NCI-H1930 (cell line): Measurements from ENCODE around the gene SCAMP4.
"Not testable (repeated sequence)": the region's sequence is repeated elsewhere in the genome, so short reads cannot be mapped to it uniquely, and the experiment has no call there.

Source experiments
- DNase-seq, 2 experiments: peaks; one replicate each; lab custom pipeline; 2025; lab: John Stamatoyannopoulos, UW

SCAMP4 gene

DNA sequence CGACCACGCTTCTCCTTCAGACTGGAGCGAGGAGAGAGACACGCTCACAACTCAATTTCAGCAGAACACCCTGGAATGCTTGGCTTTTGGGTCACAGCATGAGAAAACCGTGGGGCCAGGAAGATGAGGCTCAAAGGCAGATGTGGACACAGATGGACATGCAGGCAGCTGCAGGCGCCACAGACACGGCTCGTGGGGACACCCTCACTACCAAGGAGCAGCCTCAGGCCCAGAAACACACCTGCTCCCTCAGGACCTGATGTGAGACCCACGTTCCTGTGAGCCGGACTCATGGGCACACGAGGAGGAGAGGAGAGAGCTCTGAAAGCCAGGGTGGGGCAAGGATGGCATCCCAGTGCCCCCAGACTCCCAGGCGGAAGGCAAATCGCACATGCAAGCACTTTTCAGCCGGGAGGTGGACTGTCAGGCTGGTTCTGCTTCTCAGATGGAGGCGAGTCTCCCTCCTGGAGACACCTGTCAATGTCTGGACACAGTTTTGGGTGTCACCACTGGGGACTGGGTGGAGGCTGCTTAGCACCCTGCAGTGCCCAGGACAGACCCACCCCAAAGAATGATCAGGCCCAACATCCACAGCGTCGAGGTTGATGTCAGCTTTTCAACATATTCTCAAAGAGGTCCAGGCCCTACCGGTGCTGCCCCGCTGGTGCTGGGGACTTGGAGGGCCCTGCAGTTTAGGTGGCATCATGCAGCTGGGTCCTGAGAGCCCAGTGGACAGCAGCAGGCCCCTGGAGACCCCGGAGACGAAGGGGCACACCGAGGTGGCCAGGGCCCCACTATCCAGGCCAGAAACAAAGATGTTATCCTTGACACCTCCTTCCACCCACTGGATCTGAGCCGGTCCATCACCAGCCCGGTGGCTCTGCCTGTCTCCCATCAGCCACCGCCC lies 22.2 kb upstream of the SCAMP4 start:
- no peak for DNase-seq

DNA sequence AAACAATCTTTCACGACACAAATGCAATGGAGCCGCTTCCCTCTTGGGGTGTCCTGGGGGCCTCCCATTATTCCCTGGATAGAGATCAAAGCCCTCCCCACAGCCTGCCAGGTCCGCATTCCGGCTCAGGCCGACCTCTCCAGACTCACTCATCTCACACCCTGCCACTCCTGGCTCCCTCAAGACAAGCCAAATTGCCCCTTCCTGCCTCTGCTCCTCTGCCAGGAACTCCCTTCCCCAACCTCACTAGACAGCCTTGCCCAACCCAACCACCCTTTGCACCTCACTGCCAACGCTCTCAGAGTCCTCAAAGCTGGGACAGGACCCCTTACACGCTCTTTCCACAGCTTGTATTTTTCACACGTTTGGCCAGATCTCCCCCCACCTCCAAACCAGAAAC lies 21.4 kb upstream of the SCAMP4 start:
- no peak for DNase-seq

DNA sequence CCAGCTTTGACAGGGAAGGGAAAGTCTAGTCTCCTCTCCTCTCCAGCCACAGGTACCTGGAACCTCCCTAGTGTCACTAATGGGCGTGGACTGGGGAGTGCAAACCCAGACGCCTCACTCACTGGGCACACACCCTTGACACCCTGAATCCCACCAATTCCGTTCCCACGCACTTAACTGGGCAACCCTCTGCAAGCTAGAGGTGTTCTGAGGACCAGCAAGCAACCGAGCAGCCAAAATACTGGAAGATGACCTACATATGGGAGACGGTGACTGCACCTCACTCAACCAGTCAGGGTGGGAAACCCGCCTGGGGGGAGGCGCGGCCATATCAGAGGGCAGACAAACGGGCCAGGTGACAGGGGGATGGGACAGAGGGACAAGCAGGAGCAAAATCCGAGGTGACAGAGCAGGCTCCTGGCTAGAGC lies 20.9 kb upstream of the SCAMP4 start:
- DNase-seq, result no peak

DNA sequence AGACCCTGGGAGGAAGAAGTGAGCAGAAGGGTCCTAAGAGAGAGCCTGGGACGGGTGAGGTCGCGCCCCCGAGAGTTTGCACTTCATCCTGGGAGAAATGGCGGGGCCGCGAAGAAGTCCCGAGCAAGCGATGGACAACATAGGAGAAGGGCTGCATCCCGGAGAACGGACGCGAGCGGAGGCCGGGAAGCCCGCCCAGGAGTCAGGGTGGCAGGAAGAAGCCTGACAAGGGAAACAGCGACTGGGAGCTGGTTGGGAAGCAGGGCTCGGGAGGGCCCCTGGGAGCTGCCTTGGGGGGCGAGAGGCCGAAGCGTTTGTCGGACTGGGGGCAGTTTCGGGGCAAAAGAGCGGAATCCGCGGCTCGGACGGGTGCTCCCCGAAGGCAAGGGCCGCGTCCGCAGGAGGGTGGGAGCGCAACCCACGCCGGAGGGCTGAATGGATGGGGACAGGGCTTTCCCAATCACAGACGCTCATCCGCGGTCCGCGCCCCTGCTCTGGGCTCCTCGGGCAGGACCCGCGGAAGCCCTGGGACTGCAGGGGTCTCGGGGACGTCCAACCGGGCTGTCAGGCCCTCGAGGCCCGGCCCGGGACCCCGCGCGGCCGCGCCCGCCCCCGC lies 20.4 kb upstream of the SCAMP4 start:
- DNase-seq, result no peak

DNA sequence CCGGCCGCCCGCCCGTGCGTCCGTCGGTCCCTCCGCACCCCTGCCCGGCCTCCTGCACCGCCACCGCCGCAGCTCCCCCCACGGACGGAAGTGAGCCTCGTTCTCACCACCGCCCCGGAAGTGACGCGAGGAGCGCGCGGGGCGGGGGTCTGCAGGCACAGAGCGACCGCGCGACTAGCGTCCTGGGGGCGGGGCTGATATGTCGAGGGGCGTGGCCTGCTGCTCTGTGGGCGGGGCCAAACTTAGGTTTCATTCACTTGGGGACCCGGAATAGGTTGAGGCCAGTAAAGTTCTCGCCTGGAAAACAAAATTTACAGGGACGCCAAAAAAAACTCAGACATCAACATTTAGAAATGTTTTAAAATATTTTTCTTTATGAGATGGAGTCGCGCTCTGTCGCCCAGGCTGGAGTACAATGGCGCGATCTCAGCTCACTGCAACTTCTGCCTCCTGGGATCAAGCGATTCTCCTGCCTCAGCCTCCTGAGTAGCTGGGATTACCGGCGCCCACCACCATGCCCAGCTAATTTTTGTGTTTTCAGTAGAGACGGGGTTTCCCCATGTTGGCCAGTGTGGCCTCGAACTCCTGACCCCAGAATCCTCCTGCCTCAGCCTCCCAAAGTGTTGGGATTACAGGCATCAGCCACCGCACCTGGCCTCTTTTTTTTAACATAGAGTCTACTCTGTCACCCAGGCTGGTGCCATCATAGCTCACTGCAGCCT lies 19.6 kb upstream of the SCAMP4 start, which contains the start of gene ABHD17A:
Gene ABHD17A, minus strand, starts transcription at position 99 of the 722 bp plus-strand sequence. CDS start 3,930 bp downstream, outside the sequence.
- peak; percentile 68 to 90 for DNase-seq

DNA sequence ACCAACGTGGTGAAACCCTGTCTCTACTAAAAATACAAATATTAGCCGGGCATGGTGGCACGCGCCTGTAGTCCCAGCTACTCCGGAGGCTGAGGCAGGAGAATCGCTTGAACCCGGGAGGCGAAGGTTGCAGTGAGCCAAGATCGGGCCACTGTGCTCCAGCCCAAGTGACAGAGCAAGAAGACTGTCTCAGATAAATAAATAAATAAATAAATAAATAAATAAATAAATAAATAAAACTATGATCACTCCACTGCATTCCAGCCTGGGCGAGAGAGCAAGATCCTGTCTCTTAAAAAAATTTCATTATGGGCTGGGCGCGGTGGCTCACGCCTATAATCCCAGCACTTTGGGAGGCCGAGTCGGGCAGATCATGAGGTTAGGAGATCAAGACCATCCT lies 18.8 kb upstream of the SCAMP4 start:
- not testable (repeated sequence) for DNase-seq

DNA sequence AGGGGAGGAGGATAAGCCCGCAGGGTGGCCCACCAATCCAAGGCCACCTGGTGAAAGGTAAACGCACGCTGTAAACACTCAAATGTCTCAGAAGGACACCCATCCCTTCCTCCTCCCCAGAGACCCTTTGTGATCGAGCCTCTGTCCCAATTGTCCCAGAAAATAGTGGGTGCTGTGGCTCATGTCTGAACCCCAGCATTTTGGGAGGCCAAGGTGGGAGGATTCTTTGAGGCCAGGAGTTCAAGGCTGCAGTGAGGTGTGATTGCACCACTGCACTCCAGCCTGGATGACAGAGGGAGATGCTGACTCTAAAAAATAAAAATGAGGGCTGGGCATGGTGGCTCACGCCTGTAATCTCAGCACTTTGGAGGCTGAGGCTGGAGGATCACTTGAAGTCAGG lies 16.8 kb upstream of the SCAMP4 start:
- DNase-seq, result no peak

DNA sequence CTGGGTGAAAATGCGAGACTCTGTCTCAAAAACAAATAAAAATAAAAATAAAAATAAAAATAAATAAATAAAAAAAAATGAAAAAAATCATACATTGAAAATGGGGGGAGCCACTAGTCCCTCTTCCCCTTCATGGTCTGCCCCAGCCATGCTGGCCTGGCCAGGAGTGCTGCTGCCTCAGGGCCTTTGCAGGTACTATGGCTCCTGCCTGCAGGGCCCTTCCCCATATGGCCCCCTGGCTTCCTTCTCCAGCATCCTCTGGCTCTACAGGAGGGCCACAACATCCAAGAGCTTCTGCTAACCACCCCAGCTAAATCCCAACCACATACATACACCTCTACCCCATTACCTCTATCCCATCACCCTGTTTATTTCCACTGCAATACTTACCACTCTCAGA lies 15.3 kb upstream of the SCAMP4 start:
- DNase-seq, result no peak

DNA sequence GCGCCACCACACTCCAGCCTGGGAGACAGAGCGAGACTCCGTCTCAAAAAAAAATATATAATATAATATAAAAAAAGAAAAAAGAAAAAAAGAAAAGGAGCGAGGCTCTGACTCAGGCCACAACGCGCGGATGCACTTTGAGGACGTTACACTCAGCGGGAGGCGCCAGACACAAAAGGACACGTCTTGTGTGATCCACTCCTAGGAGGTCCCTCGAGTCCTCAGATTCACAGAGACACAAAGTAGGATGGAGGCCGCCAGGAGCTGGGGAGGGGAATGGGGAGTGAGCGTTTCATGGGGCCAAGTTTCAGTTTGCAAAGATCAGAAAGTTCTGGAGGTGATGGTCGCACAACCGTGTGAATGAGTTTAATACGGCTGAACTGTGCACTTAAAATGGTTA lies 11.4 kb upstream of the SCAMP4 start:
- DNase-seq, result no peak

DNA sequence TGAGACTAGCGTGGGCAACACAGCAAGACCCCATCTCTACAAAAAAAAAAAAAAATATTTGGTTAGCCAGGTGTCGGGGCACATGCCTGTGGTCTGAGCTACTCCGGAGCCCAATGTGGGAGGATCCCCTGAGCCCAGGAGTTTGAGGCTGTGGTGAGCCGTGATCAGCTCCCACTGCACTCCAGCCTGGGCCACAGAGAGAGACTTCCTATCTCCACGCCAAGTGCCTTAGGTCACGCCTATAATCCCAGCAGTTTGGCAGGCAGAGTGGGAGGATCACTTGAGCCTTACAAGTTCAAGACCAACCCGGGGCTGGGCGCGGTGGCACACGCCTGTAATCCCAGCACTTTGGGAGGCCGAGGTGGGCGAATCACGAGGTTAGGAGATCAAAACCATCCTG lies 8.7 kb upstream of the SCAMP4 start:
- DNase-seq, result no peak

DNA sequence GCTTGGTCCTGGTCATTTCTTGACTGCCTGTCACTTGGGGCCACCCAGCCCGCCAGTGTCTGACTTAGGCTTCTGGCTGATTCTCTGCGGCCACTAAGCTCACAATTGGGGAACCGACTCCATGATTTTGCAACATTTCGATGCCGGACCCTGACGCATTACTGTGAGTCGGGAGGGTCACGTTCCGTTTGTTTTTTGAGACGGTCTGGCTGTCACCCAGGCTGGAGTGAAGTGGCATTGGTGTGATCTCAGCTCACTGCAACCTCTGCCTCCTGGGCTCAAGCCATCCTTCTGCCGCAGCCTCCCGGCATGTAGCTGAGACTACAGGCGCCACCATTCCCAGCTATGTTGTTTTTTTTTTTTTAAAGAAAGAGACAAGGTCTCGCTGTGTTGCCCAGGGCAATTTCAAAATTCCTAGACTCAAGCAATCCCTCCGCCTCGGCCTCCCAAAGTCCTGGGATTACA lies 3.2 kb upstream of the SCAMP4 start:
- DNase-seq, result no peak

DNA sequence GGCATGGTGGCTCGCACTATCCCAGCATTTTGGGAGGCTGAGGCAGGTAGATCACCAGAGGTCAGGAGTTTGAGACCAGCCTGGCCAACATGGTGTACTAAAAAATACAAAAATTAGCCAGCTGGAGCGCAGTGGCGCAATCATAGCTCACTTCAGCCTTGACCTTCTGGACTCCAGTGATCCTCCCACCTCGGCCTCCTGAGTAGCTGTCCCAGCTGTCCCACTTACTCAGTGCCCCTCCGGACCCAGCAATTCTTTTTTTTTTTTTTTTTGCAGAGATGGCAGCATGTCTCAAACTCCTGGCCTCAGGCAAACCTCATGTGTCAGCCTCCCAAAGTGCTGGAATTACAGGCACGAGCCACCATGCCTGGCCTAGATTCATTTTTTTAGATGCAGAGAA lies 2.3 kb upstream of the SCAMP4 start:
- no peak for DNase-seq

DNA sequence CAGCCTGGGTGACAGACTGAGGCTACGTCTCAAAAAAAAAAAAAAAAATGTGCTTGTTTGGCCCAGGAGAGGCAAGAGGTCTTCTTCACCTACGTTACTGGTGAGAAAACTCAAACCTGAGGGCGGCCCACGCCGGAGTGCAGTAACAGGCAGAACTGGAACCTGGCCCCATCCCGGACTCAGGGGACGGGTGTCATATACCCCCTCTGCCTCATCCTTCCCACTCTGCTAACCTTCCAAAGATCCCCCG lies 414 bp upstream of the SCAMP4 start:
- DNase-seq, result no peak

DNA sequence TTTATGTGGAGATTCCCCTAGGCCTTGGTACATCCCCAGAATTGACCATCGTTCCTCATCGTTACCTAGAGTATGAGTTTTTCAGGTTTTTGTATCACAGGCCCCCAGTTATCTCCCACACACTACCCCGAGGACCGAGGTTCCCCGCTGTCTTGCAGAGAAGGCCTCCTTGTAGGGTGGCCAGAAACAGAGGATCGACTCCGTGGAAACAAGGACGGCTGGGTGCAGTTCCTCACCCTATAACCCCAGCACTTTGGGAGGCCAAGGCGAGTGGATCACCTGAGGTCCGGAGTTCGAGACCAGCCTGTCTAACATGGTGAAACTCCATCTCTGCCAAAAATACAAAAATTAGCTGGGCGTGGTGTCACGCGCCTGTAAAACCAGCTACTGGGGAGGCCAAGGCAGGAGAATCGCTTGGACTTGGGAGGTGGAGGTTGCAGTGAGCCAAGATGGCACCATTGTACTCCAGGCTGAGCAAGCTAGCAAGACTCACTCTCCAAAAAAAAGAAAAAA lies 720 bp downstream of the SCAMP4 start:
- no peak for DNase-seq

DNA sequence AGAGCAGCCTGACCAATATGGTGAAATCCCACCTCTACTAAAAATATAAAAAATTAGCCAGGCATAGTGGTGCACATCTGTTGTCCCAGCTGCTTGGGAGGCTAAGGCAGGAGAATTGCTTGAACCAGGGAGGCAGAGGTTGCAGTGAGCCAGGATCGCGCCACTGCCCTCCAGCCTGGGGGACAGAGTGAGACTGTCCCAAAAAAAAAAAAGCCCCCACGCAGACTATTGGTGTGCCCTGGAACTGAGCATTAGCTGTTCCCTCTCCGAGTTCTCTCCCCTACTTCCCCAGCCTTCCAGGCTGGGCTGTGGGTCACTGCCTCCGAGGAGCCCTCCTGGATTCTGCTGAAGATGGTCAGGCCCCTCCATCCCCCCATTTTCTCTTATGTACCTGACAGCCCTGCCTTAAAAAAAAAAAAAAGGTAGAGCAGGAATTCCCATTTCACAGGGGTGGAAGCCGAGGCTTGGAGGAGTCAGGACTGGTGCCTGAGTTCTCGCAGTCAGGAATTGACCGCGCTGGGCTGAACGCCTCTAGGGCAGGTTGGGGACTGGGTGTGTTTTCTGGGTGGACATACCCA lies 1.9 kb downstream of the SCAMP4 start:
- DNase-seq, result no peak

DNA sequence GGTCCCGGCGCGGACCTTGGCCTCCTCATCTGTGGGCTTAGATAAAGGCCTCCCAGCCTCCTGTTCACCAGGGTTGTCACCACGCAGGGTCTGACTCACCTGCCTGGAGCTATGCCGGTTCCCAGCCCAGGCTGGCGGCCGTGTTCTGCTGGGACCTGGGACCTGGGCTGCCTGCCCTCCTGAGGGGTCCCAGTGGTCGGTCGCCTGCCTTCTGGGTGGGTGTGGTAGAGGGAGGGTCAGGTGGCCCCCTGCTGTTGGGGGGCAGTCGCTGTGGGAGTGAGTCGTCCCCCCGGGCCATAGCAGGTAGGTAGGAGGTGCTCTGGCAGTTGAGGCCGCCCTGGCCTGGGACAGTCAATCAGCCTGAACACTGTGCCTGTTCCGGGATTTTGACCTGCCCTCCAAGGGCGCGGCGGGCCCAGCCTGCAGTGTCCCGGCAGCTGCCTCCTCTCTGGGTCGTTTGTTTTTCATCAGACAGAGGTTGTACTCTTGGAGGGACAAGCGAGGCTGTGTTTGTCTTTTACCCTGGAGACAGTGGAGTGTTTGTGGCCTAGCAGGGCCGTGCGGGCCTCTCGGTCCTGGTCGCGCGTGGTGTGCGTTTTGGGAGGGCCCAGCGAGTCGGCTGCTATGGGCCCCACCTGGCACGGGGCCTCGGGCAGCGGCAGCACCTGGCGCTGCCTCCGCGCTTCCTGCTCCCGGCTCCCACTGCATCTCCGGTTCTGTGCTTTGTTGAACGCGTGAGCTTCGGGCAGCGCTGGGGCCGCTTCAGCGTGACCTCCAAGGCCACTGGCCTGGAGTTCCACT lies 2.6 kb downstream of the SCAMP4 start:
- no peak for DNase-seq

DNA sequence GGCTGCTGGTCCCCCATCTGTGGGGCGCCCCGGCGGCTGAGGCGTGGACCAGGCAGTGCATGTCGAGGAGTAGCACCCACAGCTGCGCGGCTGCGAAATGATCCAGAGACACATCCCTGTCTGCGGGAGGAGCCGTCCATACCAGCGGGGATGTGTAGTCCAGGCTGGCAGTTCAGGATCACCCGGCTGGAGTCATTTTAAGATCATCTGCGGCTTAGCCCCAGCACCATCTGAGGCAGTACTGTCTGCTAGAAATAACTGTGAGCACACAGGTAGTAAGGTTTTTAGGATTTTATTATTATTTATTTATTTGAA lies 3.1 kb downstream of the SCAMP4 start:
- DNase-seq, result no peak

DNA sequence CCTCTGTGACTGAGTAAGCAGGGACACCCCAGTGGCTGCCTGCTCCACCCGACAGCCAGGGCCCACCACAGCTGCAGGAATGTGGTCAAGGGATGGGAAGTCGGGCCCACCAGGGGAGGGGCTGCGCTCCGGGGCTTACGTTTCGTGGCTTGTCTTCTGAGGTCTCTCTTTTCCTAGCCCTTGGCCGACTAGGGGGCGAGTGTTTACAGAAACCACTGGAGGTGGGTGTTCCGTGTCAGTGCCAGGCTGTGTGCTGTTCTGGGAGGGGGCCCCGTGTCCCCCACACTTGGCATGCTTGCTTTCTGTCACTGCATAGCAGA lies 4.5 kb downstream of the SCAMP4 start:
- no peak for DNase-seq

DNA sequence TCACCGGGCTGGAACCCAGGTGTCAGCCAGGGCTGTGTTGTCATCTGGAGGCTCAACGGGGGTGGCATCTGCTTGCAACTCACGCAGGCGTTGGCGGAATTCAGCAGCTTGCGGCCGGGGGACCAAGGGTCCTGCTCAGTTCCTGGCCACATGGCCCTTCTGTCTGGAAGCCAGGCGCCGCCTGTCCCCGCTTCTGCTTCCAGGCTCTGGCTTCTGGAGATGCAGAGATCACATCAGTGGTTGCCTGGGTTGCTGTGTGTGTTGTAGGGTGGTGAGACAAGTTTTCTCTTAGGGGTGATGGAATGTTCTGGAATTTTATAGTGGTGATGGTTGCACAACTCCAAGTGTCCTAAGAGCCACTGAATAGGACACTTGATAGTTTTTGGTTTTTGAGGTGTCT lies 5.0 kb downstream of the SCAMP4 start:
- no peak for DNase-seq

DNA sequence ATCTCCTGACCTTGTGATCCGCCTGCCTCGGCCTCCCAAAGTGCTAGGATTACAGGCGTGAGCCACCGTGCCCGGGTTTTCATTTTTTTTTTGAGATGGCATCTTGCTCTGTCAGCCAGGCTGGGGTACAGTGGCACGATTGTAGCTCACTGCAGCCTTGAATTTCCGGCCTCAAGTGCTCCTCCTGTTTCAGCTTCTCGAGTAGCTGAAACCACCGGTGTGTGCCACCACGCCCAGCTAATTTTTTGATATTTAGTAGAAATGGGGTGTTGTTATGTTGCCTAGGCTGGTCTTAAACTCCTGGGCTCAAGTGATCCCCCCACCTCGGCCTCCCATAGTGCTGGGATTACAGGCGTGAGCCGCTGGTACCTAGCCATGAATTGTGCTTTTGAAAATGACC lies 5.9 kb downstream of the SCAMP4 start:
- DNase-seq, result no peak

DNA sequence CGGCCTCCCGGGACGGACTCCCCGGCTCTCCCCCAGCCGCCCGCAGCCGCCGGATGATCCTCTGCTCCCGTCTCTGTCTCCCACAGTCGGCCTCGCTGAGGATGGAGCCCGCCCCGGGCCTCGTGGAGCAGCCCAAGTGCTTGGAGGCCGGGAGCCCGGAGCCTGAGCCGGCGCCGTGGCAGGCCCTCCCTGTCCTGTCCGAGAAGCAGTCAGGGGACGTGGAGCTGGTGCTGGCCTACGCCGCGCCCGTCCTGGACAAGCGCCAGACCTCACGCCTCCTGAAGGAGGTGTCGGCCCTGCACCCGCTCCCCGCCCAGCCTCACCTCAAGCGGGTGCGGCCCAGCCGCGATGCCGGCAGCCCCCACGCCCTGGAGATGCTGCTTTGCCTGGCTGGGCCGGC lies 6.8 kb downstream of the SCAMP4 start:
- DNase-seq, result no peak
